ENCODE measurements around the gene PTPRC.
"Not testable (repeated sequence)": the region's sequence is repeated elsewhere in the genome, so short reads cannot be mapped to it uniquely, and the experiment has no call there.

Gene PTPRC, protein sequence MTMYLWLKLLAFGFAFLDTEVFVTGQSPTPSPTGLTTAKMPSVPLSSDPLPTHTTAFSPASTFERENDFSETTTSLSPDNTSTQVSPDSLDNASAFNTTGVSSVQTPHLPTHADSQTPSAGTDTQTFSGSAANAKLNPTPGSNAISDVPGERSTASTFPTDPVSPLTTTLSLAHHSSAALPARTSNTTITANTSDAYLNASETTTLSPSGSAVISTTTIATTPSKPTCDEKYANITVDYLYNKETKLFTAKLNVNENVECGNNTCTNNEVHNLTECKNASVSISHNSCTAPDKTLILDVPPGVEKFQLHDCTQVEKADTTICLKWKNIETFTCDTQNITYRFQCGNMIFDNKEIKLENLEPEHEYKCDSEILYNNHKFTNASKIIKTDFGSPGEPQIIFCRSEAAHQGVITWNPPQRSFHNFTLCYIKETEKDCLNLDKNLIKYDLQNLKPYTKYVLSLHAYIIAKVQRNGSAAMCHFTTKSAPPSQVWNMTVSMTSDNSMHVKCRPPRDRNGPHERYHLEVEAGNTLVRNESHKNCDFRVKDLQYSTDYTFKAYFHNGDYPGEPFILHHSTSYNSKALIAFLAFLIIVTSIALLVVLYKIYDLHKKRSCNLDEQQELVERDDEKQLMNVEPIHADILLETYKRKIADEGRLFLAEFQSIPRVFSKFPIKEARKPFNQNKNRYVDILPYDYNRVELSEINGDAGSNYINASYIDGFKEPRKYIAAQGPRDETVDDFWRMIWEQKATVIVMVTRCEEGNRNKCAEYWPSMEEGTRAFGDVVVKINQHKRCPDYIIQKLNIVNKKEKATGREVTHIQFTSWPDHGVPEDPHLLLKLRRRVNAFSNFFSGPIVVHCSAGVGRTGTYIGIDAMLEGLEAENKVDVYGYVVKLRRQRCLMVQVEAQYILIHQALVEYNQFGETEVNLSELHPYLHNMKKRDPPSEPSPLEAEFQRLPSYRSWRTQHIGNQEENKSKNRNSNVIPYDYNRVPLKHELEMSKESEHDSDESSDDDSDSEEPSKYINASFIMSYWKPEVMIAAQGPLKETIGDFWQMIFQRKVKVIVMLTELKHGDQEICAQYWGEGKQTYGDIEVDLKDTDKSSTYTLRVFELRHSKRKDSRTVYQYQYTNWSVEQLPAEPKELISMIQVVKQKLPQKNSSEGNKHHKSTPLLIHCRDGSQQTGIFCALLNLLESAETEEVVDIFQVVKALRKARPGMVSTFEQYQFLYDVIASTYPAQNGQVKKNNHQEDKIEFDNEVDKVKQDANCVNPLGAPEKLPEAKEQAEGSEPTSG (N-terminal part only)

DNA sequence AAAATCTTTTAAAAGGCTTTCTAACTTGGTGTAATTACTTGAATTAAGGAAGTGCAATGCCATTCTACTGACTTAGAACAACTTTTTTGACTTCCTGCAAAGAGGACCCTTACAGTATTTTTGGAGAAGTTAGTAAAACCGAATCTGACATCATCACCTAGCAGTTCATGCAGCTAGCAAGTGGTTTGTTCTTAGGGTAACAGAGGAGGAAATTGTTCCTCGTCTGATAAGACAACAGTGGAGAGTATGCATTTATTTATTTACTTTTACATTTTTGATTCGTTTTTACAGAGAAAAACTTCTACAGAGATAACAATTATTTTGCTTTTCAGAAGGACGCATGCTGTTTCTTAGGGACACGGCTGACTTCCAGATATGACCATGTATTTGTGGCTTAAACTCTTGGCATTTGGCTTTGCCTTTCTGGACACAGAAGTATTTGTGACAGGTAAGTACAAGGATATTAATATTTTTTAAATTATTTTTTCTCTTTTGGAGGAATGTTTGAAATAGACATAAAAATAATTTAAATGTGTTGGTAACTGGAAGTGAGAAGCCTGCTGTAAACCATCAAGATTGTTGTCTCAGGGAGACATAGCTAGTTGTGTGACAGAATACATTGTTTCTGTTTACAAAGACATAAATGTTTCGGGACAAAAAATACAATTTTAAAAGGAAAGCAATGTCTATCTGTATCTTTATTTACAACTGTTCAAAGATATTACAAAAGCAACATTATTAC lies at the start of gene PTPRC:
Gene PTPRC, plus strand, starts transcription at position 147 of the 742 bp plus-strand sequence. Its CDS starts 229 bp downstream, at position 376.
- DNase-seq, result no peak

DNA sequence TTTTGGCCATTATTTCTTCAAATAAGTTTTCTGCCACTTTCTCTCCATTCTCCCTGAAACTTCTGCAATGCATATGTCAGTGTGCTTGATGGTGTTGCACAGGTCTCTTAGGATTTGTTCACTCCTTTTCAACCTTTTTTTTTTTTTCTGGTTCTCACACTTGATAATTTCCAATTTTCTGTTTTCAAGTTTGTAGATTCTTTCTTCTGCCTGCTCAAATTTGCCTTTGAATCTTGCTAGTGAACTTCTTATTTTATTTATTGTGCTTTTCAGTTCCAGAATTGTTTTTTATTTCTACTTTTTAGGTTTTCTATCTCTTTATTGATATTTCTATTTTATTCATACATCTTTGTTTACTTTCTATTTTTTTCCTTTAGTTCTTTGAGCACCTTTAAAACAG lies 48.4 kb upstream of the PTPRC start:
- DNase-seq, result no peak

DNA sequence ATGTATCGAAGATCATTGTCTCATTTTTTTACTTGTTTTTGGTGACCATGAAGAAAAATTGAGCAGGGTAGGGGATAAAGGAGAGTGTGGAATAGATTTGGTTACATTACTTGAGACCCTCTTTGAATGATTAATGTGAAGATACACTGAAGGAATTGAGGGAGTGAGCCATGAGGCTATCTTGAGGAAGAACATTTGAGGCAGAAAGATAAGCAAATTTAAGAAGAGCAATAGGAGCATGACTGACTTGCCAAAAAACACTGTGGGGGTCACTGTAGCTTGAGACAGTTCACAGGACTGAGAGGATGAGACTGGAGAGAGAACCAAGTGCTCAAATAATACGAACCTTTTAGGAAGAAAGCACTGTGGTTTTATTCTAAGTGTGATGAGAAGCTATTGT lies 43.1 kb upstream of the PTPRC start:
- no peak for DNase-seq

DNA sequence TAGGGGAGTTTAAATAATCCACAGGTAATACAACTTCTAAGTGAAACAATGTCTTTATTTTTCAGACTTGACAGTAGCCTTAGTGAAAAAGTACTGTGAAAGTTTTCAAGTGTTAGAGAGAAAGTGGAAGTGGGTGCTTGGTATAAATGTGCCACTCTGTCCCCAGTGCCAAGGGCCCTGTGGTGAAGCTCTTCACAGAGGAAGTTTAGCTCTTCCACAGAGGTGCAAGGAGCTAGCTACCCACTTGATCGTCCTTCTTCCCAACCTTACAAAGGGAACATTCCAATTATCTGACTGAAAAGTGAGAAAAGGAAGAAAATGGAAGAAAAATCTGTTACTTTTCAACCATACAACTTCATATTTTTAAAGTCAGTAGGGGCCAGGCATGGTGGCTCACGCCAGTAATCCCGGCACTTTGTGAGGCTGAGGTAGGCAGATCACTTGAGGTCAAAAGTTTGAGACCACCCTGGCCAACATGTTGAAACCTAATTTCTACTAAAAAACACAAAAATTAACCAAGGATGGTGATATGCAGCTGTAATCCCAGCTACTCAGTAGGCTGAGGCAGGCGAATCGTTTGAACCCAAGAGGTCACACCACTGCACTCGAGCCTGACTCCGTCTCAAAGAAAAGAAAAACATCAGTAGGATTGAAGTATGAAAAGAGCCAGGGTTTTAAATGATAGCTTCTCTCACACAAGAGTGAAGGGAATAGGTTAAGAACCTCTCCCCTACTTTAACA lies 41.0 kb upstream of the PTPRC start:
- no peak for DNase-seq

DNA sequence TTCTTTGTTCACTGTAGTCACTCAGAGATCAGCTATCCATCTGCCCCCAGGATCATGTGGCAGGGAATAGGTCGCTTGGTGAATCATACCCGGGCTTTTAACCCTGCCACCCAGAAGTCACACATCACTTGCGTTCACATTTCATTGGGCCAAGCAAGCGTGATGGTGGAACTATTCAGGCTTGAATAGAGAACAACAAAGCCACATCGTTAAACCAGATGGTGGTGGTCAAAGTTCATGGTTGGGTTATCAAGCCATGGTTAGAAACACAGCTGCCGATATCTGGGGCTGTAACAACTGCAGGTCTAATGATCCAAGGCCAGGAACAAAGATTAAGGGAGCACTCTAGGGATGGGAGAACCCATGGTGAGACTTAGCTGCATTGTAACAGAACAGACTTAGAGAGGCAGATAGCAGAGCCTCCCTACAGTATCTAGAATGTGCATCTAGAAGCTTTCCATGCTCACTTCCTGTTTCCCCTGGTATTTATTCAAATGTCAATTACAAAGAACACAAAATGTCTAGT lies 40.0 kb upstream of the PTPRC start:
- no peak for DNase-seq

DNA sequence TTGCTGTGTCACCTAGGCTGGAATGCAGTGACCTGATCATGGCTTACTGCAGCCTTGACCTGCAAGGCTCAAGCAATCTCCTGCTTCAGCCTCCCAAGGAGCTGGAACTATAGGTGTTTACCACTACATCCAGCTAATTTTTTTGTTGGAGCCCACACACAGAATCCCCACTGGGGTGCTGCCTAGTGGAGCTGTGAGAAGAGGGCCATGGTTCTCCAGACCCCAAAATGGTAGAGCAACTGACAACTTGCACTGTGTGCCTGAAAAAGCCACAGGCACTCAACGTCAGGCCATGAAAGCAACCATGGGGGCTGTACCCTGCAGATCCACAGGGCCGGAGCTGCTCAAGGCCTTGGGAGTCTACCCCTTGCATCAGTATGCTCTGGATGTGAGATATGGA lies 39.1 kb upstream of the PTPRC start:
- DNase-seq, result no peak

DNA sequence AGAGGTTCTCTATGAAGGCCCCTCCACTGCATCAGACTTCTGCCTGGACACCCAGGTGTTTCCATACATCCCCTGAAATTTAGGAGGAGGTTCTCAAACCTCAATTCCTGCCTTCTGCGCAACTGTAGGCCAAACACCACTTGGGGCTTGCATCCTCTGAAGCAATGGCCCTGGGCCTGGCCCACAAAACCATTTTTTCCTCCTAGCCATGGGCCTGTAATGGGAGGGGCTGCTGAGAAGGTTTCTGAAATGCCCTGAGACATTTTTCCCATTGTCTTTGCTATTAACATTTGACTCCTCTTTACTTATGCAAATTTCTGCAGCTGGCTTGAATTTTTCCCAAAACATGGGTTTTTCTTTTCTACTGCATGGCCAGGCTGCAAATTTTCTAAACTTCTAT lies 37.9 kb upstream of the PTPRC start:
- DNase-seq, result no peak

DNA sequence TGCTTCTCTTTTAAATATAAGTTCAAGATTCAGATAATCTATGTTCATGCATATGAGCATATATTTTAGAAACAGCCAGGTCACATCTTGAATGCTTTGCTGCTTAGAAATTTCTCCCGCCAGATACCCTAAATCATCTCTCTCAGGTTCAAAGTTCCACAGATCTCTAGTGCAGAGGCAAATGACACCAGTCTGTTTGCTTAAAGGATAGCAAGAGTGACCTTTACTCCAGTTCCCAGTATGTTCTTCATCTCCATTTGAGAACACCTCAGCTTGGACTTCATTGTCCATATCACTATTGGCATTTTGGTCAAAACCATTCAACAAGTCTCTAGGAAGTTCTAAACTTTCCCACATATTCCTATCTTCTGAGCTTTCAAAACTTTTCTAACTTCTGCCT lies 37.5 kb upstream of the PTPRC start:
- not testable (repeated sequence) for DNase-seq

DNA sequence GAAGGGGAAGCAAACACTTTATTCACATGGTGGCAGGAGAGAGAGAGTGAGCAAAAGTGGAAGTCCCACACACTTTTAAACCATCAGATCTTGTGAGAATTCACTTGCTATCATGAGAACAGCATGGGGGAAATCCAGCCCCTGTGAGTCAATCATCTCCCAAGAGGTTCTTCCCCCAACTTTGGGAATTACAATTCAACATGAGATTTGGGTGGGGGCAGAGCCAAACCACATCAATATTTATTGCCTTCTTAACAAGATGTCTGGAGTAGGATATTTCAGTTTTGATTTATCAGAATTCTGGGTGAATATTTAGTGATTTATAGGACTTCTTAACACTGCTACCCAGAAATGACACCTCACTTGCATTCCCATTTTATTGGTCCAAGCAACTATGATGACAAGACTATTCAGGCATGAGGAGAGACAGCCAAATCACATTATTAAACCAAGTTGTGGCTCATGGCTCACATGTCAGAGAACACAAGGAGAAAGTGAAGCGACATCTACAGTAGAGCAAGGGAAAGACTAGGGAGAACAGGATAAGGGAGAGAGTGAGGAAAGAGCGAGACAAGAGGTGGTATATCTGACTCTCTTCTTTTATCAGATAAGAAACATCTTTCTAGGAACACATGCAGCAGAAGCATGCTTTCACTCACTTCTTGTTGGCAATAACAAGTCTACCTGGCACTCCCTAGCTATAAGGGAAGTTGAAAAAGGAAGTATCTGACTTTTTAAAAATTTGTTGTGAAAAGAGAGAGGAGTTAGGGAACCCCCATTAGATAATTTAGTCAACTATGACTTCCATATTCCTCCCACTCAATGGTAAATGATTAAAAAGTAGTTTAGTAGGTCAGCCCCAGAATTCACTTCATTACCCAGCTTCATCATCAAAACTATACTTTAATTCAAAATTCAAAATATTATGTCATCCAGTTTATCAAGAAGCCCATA lies 36.6 kb upstream of the PTPRC start:
- no peak for DNase-seq

DNA sequence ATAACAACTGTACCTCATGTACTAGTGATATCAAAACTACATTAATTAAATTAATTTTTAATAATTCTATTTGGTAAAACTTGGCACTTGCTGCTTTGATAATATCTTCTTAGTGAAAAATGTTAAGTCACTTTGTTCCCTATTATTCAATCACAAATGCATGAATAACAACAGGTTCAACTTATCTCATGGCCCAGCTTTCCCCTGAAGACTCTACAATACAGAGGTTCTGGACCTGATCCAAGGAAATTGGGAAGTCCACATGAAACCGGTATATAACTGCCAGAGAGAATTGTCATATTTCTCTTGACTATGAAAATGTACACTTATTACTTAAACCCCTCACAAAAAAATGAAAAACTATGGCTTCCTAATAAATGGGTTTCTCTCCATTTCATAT lies 33.9 kb upstream of the PTPRC start:
- no peak for DNase-seq

DNA sequence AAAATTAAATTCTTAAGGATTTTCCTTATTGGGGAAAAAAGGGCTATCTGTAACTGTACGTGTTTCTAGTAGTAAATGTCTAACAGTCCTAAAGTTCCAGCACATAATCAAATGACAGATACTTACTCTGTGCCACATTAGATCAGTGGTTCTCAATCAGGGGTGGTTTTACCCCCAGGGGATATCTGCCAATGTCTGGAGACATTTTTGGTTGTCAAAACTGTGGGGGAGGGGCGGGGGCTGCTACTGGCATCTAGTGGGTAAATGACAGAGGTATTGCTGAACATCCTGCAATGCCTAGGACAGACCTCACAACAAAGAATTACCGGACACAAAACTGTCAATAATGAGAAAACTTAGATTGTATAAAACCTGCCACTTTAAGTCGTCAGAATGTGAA lies 33.4 kb upstream of the PTPRC start:
- DNase-seq, result no peak

DNA sequence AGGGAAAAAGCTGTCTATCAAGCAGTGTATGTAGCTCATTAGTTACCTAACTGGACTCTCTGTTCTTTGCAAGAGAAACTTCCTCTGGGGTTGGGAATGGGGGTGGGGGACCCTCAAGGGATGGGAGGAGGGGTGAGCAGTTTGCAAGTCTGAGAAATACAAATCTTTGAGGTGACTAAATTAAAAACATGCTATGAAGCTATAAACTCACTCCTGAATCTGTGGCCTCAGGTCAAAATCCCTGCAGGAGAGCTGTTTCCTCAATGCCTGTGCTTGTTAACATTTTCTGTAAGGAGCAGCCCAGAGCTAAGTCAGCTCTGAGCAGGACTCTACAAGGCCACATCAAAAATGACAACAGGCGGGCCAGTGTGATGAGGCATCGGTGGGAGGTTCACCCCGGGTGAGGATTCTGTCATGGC lies 32.8 kb upstream of the PTPRC start:
- DNase-seq, result no peak

DNA sequence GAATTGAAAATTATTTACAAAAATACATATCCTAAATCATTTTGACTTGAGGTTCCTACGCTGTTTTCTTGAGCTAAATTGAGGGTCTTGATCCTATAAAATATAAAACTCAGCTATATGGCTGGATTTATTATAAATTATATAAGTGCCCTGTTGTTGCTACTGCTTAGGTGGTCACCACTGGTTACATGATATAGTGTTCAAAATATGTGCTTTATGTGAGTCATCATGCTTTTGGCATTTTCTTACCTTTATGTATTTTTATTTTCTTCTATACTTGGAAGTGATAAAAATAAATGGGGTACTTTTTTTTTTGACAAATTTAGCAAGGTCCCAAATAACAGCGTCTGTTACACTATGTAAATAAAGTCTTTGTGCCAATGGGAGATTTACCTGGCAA lies 31.1 kb upstream of the PTPRC start:
- no peak for DNase-seq

DNA sequence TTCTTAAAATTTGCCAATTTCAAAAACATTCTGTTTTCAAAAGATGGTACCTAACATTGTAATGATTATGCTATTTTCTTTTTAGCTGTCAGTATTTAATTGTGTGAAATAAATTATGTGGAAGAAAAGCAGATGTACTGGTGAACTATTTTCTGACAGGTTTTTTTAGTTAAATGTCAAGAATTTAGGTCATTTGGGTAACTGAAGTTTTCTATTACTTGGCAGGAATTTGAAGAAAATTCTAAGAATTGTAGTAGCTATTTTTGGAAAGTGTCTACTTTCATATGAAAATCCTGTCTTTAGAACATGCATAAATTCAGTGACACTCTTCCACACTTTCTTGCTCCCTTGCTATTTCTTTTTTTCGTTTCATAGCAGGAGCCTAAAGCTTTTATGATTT lies 28.5 kb upstream of the PTPRC start:
- DNase-seq, result no peak

DNA sequence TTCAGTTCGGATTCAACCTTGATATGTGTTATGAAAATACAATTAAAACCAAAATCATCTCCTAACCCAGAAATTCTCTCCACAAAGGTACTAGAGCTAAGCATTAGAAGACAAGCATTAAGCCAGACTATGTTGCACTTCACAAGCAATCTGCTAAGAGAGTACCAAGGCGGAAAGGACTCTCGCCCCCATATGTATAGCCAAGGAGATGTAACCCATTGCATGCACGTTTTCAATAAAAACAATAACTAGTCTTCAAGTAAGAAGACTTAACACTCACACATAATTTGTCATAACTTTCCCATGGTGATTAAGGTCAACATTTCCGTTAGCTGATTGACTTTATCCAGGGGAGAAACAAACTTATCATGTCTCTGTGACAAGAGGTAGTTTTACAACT lies 27.6 kb upstream of the PTPRC start:
- no peak for DNase-seq

DNA sequence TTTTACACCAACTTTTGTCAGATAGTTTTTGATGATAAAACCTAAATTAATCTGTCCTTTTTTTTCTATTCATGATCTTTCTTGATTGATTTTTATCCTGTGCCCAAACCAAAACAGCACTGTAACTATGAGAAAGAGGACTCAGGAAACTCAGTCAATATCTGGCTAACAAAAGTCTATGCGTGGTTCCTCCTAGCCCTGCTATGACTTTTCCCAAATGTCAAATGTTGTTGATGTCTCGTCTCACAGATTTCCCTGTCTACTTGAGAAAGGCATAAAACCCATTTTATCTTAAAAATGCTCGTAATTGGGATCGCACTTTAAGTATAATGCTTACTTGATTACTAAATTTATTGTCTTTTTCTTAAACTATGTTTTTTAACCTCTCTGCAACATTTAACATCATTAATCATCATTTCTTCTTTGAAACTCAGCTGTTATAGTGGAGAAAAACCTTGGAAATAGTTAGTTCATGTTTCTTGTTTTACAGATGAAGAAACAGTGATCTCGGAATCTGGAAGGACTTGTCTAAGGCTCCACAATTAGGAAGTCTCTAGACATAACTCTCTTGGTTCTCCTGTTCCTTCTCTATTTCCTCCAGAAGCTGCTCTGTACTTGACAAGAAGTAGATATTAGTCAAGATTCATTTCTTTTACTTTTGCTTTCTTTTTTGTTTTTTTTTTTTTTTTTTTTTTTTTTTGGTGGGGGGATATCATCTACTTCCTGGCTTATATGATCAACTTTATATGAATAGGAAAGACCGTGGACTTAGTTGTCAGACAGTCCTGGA lies 26.2 kb upstream of the PTPRC start:
- DNase-seq, result no peak

DNA sequence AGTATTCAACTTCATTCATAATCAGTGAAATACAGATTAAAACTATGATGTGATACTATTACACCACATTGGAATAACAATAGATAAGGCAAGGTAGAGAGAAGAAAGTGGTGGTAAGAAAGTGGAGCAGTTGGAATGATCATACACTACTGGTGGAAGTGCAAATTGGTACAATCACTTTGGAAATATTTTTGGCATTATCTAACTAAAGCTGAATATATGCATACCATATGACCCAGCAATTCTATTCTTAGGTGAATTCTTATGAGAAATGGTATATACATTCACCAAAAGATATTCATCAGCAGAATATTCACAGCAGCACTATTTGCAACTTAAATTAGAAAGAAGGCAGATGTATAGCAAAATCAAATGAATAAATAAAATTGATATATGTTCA lies 21.4 kb upstream of the PTPRC start:
- DNase-seq, result no peak

DNA sequence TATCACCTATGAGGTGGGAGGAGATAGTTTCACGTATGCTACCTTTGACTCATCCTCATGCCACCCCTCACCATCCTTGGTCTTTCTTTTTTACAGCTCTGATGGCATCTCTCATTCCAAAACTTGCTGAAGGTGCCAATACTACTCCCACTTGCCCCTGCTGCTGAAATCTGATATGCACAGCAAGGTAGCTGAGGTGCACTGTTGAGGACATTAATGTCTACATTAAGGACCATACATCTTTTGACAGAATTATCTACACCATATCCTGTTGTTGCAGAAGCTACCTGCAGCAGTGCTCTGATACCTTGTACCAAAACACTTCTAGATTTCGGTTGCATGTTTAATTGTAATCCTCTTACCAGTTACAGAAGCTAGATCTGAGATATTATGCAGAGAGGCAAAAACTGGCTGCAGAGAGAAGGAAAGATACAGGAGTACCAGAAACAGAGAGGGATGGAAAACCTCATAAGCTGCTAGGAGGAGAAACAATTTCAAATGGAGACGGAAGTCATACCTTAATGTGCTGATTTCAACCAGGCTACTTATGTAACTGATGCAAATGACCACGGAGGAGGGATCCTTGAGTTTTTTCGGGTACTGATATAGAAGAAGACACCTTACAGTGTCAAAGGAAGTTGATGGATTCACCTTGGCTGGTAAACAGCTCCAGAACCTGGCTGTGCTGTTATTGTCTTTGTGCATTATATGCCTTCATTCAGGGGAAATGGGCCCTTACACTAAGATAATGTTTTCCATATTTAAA lies 19.3 kb upstream of the PTPRC start:
- DNase-seq, result no peak

DNA sequence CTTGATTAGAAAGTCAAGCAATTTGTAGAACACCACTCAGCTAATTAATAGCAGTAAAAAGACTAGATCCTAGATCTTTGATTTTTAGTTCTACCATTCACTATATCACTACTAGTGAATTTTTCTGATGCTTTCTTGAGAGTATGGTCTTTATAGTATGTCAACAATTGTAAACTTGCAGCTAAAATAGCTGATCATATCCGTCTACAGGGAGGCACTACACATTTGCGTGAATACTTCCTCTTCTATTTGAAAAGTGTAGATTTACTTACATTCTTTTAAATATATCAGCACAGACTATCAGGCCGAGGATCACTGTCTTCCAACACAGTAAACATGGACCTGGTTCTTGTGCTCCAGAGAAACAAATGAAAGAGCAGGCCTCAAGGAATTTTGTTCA lies 18.6 kb upstream of the PTPRC start:
- no peak for DNase-seq

Measured in activated CD8-positive, alpha-beta memory T cell treated with anti-CD3 and anti-CD28 coated beads, Interleukin-2, amount 50 U/mL, for 48 hours (primary cell).